GM23338 (cell line): ENCODE results near the gene ZNF76. TPM values are rescaled to one million over a fixed set of nuclear protein-coding genes. Genes with fewer than 3 reads are reported as not detected.

Experiments
- ATAC-seq: fragments of 200-7000 bp; cut with Tn5 transposase; 3 replicates; pipeline ENCODE4 v1.9.1; 2020
- DNase-seq: peaks from one replicate; pipeline ENCODE4 v3.0.0-alpha.2; 2015; ENCODE audit warnings: low spot score
- H2AFZ ChIP-seq: fragments of 200-600 bp; sonication (generic); 2 replicates; pipeline ENCODE4 v1.8.0; 2016; ENCODE audit warnings: antibody characterized with exemption, mild to moderate bottlenecking, moderate library complexity
- H3F3A ChIP-seq: fragments of 200-600 bp; sonication (generic); replicated peaks from 2 replicates; pipeline ENCODE4 v1.8.0; 2017; ENCODE audit warnings: antibody characterized with exemption, mixed run types, low read depth
- H3K27ac ChIP-seq: fragments of 200-600 bp; sonication (generic); 2 replicates; pipeline ENCODE4 v1.6.1; 2016; ENCODE audit warnings: low read depth
- H3K27me3 ChIP-seq: fragments of 200-600 bp; sonication (generic); 2 replicates; pipeline ENCODE4 v1.8.0; 2016; ENCODE audit warnings: mild to moderate bottlenecking, mixed run types, moderate library complexity; ENCODE audit not compliant: insufficient read depth
- H3K36me3 ChIP-seq: fragments of 200-600 bp; sonication (generic); 2 replicates; pipeline ENCODE4 v1.8.0; 2016; ENCODE audit warnings: mild to moderate bottlenecking; ENCODE audit not compliant: insufficient read depth
- H3K4me1 ChIP-seq: fragments of 200-600 bp; sonication (generic); 2 replicates; pipeline ENCODE4 v1.8.0; 2016; ENCODE audit warnings: mild to moderate bottlenecking, moderate library complexity; ENCODE audit not compliant: insufficient read depth
- H3K4me2 ChIP-seq: fragments of 200-600 bp; sonication (generic); 2 replicates; pipeline ENCODE4 v1.7.1; 2017; ENCODE audit warnings: mixed run types
- H3K4me3 ChIP-seq: fragments of 200-600 bp; sonication (generic); 2 replicates; pipeline ENCODE4 v1.6.1; 2016; ENCODE audit warnings: mixed run types
- H3K79me2 ChIP-seq: fragments of 200-600 bp; sonication (generic); replicated peaks from 2 replicates; pipeline ENCODE4 v1.8.0; 2017; ENCODE audit warnings: mild to moderate bottlenecking; ENCODE audit not compliant: insufficient read depth
- H3K9me2 ChIP-seq: fragments of 200-600 bp; sonication (generic); 2 replicates; pipeline ENCODE4 v1.8.0; 2017; ENCODE audit not compliant: insufficient read depth
- H4K20me1 ChIP-seq: fragments of 200-600 bp; sonication (generic); replicated peaks from 2 replicates; pipeline ENCODE4 v1.8.0; 2017; ENCODE audit warnings: mild to moderate bottlenecking; ENCODE audit not compliant: insufficient read depth
- H3K27ac Mint-ChIP-seq: 2 replicates; pipeline ENCODE4 v1.8.0; 2020; ENCODE audit warnings: inconsistent platforms, mild to moderate bottlenecking, moderate library complexity, mixed read lengths
- H3K27me3 Mint-ChIP-seq: 3 replicates; pipeline ENCODE4 v1.8.0; 2022; ENCODE audit warnings: low read depth, mild to moderate bottlenecking, moderate library complexity, mixed read lengths, inconsistent platforms; ENCODE audit not compliant: insufficient read depth, poor library complexity
- H3K36me3 Mint-ChIP-seq: 3 replicates; pipeline ENCODE4 v1.8.0; 2021; ENCODE audit warnings: low read depth, mild to moderate bottlenecking, inconsistent platforms, moderate library complexity, mixed read lengths
- H3K4me1 Mint-ChIP-seq: 3 replicates; pipeline ENCODE4 v1.8.0; 2020; ENCODE audit warnings: mild to moderate bottlenecking, inconsistent platforms, mixed read lengths
- H3K4me3 Mint-ChIP-seq: 3 replicates; pipeline ENCODE4 v1.8.0; 2021; ENCODE audit warnings: moderate library complexity, mild to moderate bottlenecking, inconsistent platforms, mixed read lengths
- H3K9me3 Mint-ChIP-seq: 3 replicates; pipeline ENCODE4 v1.8.0; 2020; ENCODE audit warnings: moderate library complexity, mild to moderate bottlenecking, inconsistent platforms, mixed read lengths
- CREB1 ChIP-seq: fragments of 250-450 bp; sonication (Bioruptor Pico); IDR thresholded peaks from 2 replicates; pipeline ENCODE4 v1.5.0; 2020; ENCODE audit warnings: low read depth, mild to moderate bottlenecking, moderate library complexity
- EZH2 ChIP-seq: fragments of 200-600 bp; sonication (generic); IDR thresholded peaks from one replicate; pipeline ENCODE4 v1.8.0; 2017; ENCODE audit warnings: antibody characterized with exemption, mild to moderate bottlenecking, low read depth; ENCODE audit not compliant: unreplicated experiment
- EZH2phosphoT487 ChIP-seq: fragments of 200-600 bp; sonication (generic); IDR thresholded peaks from one replicate; pipeline ENCODE4 v1.8.1; 2018; ENCODE audit warnings: antibody characterized with exemption; ENCODE audit not compliant: unreplicated experiment
- JUNB ChIP-seq: IDR thresholded peaks from one replicate; pipeline ENCODE4 v1.6.1; 2016; ENCODE audit warnings: antibody characterized with exemption; ENCODE audit not compliant: unreplicated experiment
- POLR2AphosphoS5 ChIP-seq: IDR thresholded peaks from 2 replicates; pipeline ENCODE4 v1.6.1; 2016; ENCODE audit warnings: antibody characterized with exemption, low read depth
- STAT1 ChIP-seq: IDR thresholded peaks from one replicate; pipeline ENCODE4 v1.6.1; 2016; ENCODE audit warnings: antibody characterized with exemption; ENCODE audit not compliant: unreplicated experiment
- ZNF114 ChIP-seq: fragments of 250-450 bp; sonication (Bioruptor Pico); IDR thresholded peaks from 2 replicates; pipeline ENCODE4 v1.5.0; 2020; ENCODE audit warnings: mild to moderate bottlenecking, moderate library complexity
- ZNF331 ChIP-seq: fragments of 250-450 bp; sonication (Bioruptor Pico); IDR thresholded peaks from 2 replicates; pipeline ENCODE4 v1.5.0; 2020; ENCODE audit warnings: low read depth, mild to moderate bottlenecking, moderate library complexity
- polyA plus RNA-seq: library from polyadenylated mRNA; unstranded; fragments of >200 nt; fragmentation: Nextera tagmentation; extraction: Ambion mirVana; gene quantifications from 2 replicates; pipeline ENCODE4 v1.2.1, GENCODE V29; 2016
- total RNA-seq: library from RNA; depleted of rRNA; stranded (reverse); fragments of >200 nt; shearing (Covaris generic); gene quantifications from 2 replicates; pipeline ENCODE4 v1.2.3, GENCODE V29; 2014
- TF ChIP-seq, protein P1 (sequence below): fragments of 250-450 bp; sonication (Bioruptor Pico); IDR thresholded peaks from 2 replicates; pipeline ENCODE4 v1.5.0; 2020; ENCODE audit warnings: mild to moderate bottlenecking, moderate library complexity
- TF ChIP-seq, protein P2 (sequence below): IDR thresholded peaks from one replicate; pipeline ENCODE4 v1.6.1; 2018; ENCODE audit warnings: antibody characterized with exemption; ENCODE audit not compliant: unreplicated experiment

Gene ZNF76
- total and polyA plus RNA-seq, 2 experiments from 2014 or later, result 12.5 to 18.8 TPM

DNA sequence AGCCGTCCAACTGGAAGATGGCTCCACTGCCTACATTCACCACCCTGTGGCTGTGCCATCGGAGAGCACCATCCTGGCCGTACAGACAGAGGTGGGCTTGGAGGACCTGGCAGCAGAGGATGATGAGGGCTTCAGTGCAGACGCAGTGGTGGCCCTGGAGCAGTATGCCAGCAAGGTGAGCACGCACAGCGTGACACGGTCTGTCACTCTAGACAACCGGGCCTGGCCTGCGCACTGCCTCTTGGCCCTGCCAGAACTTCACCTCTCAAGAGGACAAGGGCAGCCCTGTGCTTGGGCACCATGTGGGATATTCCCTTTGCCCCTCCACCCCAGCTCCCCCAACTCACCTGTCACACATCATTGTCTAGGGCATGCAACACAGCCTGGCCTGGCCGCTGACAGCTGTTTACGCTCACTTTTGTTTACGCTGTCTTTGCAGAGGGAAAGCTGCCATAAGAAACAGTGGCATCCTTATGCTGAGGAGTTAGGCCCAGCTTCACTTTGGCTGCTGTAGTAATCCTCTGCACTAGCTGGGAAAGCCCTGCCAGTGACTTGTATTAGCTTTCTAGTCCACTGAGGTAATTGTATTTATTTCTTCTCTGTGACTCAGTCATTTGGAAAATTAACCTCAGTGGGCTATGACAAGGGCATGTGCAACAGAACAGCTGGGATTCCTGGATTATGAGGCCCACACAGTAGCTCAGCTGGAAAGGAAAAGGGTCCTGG, 28.3 kb downstream of the ZNF76 start:
- Histone ChIP-seq H4K20me1 (no peaks in the 10 kb centered on the region), H3K9me2 (no peaks in the 10 kb centered on the region), H3K27me3 (no peaks in the 10 kb centered on the region), H2AFZ (no peak overlapping the region), H3K27ac (no peak overlapping the region), H3K79me2 (no peaks in the 10 kb centered on the region), H3K4me2 (no peak overlapping the region), H3F3A (no peaks in the 10 kb centered on the region), H3K36me3 (no peaks in the 10 kb centered on the region), H3K4me1 (no peaks in the 10 kb centered on the region), H3K4me3 (no peak overlapping the region)
- DNase-seq (no peak), ATAC-seq (no peak)
- no peak overlapping the region for H3K27ac Mint-ChIP-seq
- no peaks in the 10 kb centered on the region for H3K4me1 Mint-ChIP-seq
- TF ChIP-seq, protein P1, sequence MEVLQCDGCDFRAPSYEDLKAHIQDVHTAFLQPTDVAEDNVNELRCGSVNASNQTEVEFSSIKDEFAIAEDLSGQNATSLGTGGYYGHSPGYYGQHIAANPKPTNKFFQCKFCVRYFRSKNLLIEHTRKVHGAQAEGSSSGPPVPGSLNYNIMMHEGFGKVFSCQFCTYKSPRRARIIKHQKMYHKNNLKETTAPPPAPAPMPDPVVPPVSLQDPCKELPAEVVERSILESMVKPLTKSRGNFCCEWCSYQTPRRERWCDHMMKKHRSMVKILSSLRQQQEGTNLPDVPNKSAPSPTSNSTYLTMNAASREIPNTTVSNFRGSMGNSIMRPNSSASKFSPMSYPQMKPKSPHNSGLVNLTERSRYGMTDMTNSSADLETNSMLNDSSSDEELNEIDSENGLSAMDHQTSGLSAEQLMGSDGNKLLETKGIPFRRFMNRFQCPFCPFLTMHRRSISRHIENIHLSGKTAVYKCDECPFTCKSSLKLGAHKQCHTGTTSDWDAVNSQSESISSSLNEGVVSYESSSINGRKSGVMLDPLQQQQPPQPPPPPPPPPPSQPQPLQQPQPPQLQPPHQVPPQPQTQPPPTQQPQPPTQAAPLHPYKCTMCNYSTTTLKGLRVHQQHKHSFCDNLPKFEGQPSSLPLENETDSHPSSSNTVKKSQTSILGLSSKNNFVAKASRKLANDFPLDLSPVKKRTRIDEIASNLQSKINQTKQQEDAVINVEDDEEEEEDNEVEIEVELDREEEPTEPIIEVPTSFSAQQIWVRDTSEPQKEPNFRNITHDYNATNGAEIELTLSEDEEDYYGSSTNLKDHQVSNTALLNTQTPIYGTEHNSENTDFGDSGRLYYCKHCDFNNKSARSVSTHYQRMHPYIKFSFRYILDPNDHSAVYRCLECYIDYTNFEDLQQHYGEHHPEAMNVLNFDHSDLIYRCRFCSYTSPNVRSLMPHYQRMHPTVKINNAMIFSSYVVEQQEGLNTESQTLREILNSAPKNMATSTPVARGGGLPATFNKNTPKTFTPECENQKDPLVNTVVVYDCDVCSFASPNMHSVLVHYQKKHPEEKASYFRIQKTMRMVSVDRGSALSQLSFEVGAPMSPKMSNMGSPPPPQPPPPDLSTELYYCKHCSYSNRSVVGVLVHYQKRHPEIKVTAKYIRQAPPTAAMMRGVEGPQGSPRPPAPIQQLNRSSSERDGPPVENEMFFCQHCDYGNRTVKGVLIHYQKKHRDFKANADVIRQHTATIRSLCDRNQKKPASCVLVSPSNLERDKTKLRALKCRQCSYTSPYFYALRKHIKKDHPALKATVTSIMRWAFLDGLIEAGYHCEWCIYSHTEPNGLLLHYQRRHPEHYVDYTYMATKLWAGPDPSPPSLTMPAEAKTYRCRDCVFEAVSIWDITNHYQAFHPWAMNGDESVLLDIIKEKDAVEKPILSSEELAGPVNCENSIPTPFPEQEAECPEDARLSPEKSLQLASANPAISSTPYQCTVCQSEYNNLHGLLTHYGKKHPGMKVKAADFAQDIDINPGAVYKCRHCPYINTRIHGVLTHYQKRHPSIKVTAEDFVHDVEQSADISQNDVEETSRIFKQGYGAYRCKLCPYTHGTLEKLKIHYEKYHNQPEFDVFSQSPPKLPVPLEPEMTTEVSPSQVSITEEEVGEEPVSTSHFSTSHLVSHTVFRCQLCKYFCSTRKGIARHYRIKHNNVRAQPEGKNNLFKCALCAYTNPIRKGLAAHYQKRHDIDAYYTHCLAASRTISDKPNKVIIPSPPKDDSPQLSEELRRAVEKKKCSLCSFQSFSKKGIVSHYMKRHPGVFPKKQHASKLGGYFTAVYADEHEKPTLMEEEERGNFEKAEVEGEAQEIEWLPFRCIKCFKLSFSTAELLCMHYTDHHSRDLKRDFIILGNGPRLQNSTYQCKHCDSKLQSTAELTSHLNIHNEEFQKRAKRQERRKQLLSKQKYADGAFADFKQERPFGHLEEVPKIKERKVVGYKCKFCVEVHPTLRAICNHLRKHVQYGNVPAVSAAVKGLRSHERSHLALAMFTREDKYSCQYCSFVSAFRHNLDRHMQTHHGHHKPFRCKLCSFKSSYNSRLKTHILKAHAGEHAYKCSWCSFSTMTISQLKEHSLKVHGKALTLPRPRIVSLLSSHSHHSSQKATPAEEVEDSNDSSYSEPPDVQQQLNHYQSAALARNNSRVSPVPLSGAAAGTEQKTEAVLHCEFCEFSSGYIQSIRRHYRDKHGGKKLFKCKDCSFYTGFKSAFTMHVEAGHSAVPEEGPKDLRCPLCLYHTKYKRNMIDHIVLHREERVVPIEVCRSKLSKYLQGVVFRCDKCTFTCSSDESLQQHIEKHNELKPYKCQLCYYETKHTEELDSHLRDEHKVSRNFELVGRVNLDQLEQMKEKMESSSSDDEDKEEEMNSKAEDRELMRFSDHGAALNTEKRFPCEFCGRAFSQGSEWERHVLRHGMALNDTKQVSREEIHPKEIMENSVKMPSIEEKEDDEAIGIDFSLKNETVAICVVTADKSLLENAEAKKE (CRISPR knock-in tag), result no peak
- TF ChIP-seq STAT1, result no peak
- no peak for TF ChIP-seq ZNF114 (CRISPR knock-in tag)
- H3K27me3 Mint-ChIP-seq, result peaks cover 4% of the 10 kb centered on the region
- H3K36me3 Mint-ChIP-seq, result peaks cover 4% of the 10 kb centered on the region
- no peak overlapping the region for H3K4me3 Mint-ChIP-seq
- no peaks in the 10 kb centered on the region; the same call in 2 of the 3 replicates for H3K9me3 Mint-ChIP-seq

DNA sequence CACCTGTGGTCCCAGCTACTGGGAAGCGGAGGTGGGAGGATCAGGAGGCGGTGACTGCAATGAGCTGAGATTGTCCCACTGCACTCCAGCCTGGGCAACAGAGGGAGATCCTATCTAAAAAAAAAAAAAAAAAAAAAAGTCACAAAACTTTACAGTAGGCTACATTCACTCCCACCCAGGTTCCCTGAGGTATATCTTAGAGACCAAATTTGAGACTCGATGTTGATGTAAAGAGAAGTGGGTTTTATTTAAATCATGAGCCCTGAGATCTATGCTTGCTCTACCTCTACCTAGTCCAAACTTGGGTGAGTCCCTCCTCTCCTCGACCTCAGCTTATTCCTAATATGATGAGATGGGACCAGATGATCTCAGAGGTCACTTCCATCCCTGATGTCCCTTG, 29.3 kb downstream of the ZNF76 start:
- DNase-seq, result no peak
- H3K9me2 ChIP-seq, result no peaks in the 10 kb centered on the region
- H3K27ac Mint-ChIP-seq, result no peak overlapping the region
- H4K20me1 ChIP-seq, result no peaks in the 10 kb centered on the region
- no peak overlapping the region for H3K4me2 ChIP-seq
- no peaks in the 10 kb centered on the region for H3K4me1 Mint-ChIP-seq
- H3K27ac ChIP-seq, result no peak overlapping the region
- H3K27me3 ChIP-seq, result no peaks in the 10 kb centered on the region
- no peaks in the 10 kb centered on the region for H3F3A ChIP-seq
- peaks cover 4% of the 10 kb centered on the region for H3K27me3 Mint-ChIP-seq
- no peak overlapping the region for H3K4me3 ChIP-seq
- H3K4me1 ChIP-seq, result no peaks in the 10 kb centered on the region
- no peak for ATAC-seq
- no peaks in the 10 kb centered on the region; the same call in 2 of the 3 replicates for H3K9me3 Mint-ChIP-seq
- H3K4me3 Mint-ChIP-seq, result no peak overlapping the region
- no peaks in the 10 kb centered on the region for H3K79me2 ChIP-seq
- no peaks in the 10 kb centered on the region for H3K36me3 ChIP-seq
- H3K36me3 Mint-ChIP-seq, result peaks cover 4% of the 10 kb centered on the region
- no peak overlapping the region for H2AFZ ChIP-seq
- TF ChIP-seq JUNB, result no peak
- no peak for TF ChIP-seq STAT1
- TF ChIP-seq EZH2, result no peak
- no peak for TF ChIP-seq CREB1 (CRISPR knock-in tag)
- no peak for TF ChIP-seq POLR2AphosphoS5
- no peak for TF ChIP-seq EZH2phosphoT487
- no peak for TF ChIP-seq ZNF331 (CRISPR knock-in tag)
- TF ChIP-seq ZNF114 (CRISPR knock-in tag), result no peak
- TF ChIP-seq, protein P2, sequence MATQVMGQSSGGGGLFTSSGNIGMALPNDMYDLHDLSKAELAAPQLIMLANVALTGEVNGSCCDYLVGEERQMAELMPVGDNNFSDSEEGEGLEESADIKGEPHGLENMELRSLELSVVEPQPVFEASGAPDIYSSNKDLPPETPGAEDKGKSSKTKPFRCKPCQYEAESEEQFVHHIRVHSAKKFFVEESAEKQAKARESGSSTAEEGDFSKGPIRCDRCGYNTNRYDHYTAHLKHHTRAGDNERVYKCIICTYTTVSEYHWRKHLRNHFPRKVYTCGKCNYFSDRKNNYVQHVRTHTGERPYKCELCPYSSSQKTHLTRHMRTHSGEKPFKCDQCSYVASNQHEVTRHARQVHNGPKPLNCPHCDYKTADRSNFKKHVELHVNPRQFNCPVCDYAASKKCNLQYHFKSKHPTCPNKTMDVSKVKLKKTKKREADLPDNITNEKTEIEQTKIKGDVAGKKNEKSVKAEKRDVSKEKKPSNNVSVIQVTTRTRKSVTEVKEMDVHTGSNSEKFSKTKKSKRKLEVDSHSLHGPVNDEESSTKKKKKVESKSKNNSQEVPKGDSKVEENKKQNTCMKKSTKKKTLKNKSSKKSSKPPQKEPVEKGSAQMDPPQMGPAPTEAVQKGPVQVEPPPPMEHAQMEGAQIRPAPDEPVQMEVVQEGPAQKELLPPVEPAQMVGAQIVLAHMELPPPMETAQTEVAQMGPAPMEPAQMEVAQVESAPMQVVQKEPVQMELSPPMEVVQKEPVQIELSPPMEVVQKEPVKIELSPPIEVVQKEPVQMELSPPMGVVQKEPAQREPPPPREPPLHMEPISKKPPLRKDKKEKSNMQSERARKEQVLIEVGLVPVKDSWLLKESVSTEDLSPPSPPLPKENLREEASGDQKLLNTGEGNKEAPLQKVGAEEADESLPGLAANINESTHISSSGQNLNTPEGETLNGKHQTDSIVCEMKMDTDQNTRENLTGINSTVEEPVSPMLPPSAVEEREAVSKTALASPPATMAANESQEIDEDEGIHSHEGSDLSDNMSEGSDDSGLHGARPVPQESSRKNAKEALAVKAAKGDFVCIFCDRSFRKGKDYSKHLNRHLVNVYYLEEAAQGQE, result no peak
